IPS-15b (cell line): ENCODE data around the gene PIMREG.

Experiments
- H3K27me3 ChIP-seq: one replicate; pipeline ENCODE4 v1.6.1; 2013; ENCODE audit warnings: low read length; ENCODE audit not compliant: control insufficient read depth, insufficient read depth
- H3K36me3 ChIP-seq: one replicate; pipeline ENCODE4 v1.6.1; 2013; ENCODE audit warnings: low read length; ENCODE audit not compliant: control insufficient read depth, insufficient read depth
- H3K4me1 ChIP-seq: one replicate; pipeline ENCODE4 v1.6.1; 2013; ENCODE audit warnings: mild to moderate bottlenecking, low read length; ENCODE audit not compliant: control insufficient read depth, insufficient read depth
- H3K4me3 ChIP-seq: one replicate; pipeline ENCODE4 v1.5.1; 2013; ENCODE audit warnings: low read depth, low read length
- H3K9ac ChIP-seq: one replicate; pipeline ENCODE4 v1.6.1; 2013; ENCODE audit warnings: low read depth, mild to moderate bottlenecking, low read length
- H3K9me3 ChIP-seq: one replicate; pipeline ENCODE4 v1.6.1; 2013; ENCODE audit warnings: mild to moderate bottlenecking, low read length; ENCODE audit not compliant: control insufficient read depth, insufficient read depth

PIMREG gene

GRCh38 chr17:6467567-6467966 lies 23.3 kb downstream of the PIMREG start:
- Histone ChIP-seq H3K9ac (no peak overlapping the region), H3K27me3 (no peaks in the 10 kb centered on the region), H3K4me3 (no peak overlapping the region), H3K4me1 (peaks cover 5% of the 10 kb centered on the region), H3K36me3 (no peaks in the 10 kb centered on the region), H3K9me3 (no peaks in the 10 kb centered on the region)

- no peak overlapping the region for H3K4me3 ChIP-seq
- H3K9ac ChIP-seq: peak overlapping the region; percentile 37
- peaks cover 9% of the 10 kb centered on the region for H3K4me1 ChIP-seq
- H3K9me3 ChIP-seq: no peaks in the 10 kb centered on the region
- no peaks in the 10 kb centered on the region for H3K27me3 ChIP-seq
- H3K36me3 ChIP-seq: no peaks in the 10 kb centered on the region
Measured at GRCh38 chr17:6468051-6468790, 24.0 kb downstream of the PIMREG start.

GRCh38 chr17:6470146-6470718 lies 26.0 kb downstream of the PIMREG start:
- no peaks in the 10 kb centered on the region for H3K27me3 ChIP-seq
- no peak overlapping the region for H3K9ac ChIP-seq
- no peak overlapping the region for H3K4me3 ChIP-seq
- peaks cover 11% of the 10 kb centered on the region for H3K4me1 ChIP-seq
- H3K9me3 ChIP-seq: no peaks in the 10 kb centered on the region
- no peaks in the 10 kb centered on the region for H3K36me3 ChIP-seq

GRCh38 chr17:6470751-6471521 lies 26.7 kb downstream of the PIMREG start:
- peaks cover 11% of the 10 kb centered on the region for H3K4me1 ChIP-seq
- H3K36me3 ChIP-seq: no peaks in the 10 kb centered on the region
- H3K4me3 ChIP-seq: no peak overlapping the region
- no peaks in the 10 kb centered on the region for H3K9me3 ChIP-seq
- no peaks in the 10 kb centered on the region for H3K27me3 ChIP-seq
- H3K9ac ChIP-seq: no peak overlapping the region

GRCh38 chr17:6471531-6472465 lies 27.5 kb downstream of the PIMREG start:
- Histone ChIP-seq H3K27me3 (no peaks in the 10 kb centered on the region), H3K9me3 (no peaks in the 10 kb centered on the region), H3K36me3 (no peaks in the 10 kb centered on the region), H3K9ac (no peak overlapping the region), H3K4me1 (peaks cover 11% of the 10 kb centered on the region), H3K4me3 (no peak overlapping the region)

GRCh38 chr17:6472517-6472916 lies 28.3 kb downstream of the PIMREG start:
- Histone ChIP-seq H3K4me3 (no peak overlapping the region), H3K9ac (no peak overlapping the region), H3K9me3 (no peaks in the 10 kb centered on the region), H3K4me1 (peaks cover 11% of the 10 kb centered on the region), H3K27me3 (no peaks in the 10 kb centered on the region), H3K36me3 (no peaks in the 10 kb centered on the region)

DNA sequence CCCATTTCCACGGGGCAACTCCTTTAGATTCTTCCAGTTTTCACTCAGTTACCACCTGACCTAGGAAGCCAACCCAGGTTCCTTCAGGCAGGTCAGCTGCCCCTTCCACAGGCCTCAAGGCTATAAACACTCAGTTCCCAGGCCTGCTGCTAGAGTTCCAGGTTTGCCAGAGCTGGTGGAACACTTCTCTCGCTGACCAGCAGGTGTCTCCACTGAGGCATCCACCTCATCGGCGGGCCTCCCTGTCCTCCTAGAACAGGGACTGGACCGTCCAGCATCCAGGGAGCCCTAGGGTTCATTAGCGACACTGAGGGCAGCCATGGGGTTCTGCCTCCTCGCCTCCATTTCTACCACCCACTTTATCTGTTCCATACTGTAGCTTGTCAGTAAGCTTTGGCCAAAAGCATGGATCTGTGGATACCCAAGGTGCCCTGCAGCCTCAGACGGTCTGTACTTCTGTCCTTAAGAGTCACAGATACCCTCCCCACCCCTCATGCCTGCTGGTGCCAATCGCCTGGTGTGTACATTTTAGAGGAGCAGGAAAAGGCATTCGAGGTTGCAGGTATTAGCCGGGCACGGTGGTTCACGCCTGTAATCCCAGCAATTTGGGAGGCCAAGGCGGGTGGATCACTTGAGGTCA lies 29.0 kb downstream of the PIMREG start:
- Histone ChIP-seq H3K36me3 (no peaks in the 10 kb centered on the region), H3K27me3 (no peaks in the 10 kb centered on the region), H3K4me1 (peaks cover 11% of the 10 kb centered on the region), H3K9ac (no peak overlapping the region), H3K4me3 (no peak overlapping the region), H3K9me3 (no peaks in the 10 kb centered on the region)

DNA sequence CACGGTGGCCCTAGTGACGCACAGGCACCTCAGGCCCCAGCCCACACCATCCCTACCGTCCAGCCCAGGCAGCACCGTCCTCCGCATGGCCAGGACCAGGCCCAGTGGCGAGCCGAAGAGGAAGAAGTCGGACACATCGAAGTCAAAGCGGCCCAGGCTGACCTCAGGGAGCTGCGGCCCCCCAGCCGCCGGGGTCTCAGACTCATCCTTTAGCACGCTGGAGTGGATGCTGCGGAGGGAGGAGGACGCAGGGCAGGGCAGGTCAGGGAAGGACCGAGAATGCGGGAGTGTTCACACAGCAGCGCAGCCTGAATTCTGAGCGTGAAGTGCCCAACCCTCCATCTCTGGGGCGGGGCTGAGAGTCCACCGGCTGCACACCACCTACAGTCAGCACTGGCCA lies 30.1 kb downstream of the PIMREG start:
- no peaks in the 10 kb centered on the region for H3K36me3 ChIP-seq
- no peak overlapping the region for H3K4me3 ChIP-seq
- H3K27me3 ChIP-seq: no peaks in the 10 kb centered on the region
- peaks cover 11% of the 10 kb centered on the region for H3K4me1 ChIP-seq
- H3K9me3 ChIP-seq: no peaks in the 10 kb centered on the region
- H3K9ac ChIP-seq: no peak overlapping the region

GRCh38 chr17:6474906-6475305 lies 30.7 kb downstream of the PIMREG start:
- H3K9me3 ChIP-seq: no peaks in the 10 kb centered on the region
- no peaks in the 10 kb centered on the region for H3K36me3 ChIP-seq
- H3K4me1 ChIP-seq: peaks cover 13% of the 10 kb centered on the region
- H3K27me3 ChIP-seq: no peaks in the 10 kb centered on the region
- no peak overlapping the region for H3K9ac ChIP-seq
- no peak overlapping the region for H3K4me3 ChIP-seq

DNA sequence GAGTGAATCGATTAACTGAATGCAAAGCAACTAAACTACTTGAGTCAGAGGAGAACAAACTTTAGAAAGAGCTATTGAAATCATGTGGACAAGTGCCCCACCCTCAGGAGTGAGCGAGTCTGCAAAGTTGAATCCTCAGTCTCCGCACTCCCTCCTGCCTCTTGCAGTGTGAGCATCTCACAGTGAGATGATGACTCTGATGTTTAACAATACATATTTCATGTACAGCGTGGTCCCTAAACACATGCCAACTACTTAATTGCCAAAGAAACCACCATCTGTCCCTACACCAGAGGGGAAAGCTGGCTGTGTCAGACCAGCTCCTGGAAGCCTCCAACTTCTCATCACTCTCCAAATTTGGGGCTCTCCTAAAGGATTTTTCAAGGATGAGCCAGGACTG lies 31.2 kb downstream of the PIMREG start:
- Histone ChIP-seq H3K4me1 (peaks cover 17% of the 10 kb centered on the region), H3K4me3 (no peak overlapping the region), H3K36me3 (no peaks in the 10 kb centered on the region), H3K9ac (no peak overlapping the region), H3K9me3 (no peaks in the 10 kb centered on the region), H3K27me3 (no peaks in the 10 kb centered on the region)
